Transverse colon (tissue), 4 donors: ENCODE results near the gene METAP2.

Source experiments
- POLR2A ChIP-seq: fragments of 450-650 bp; IDR thresholded peaks from one replicate; pipeline ENCODE4 v1.6.1; 2016; ENCODE audit warnings: antibody characterized with exemption, mild to moderate bottlenecking, moderate library complexity
- POLR2AphosphoS5 ChIP-seq, 3 donors: sonication (generic); formaldehyde crosslinking; IDR thresholded peaks; one replicate each; pipeline ENCODE4 v1.6.1; 2016; ENCODE audit warnings: antibody characterized with exemption in 3 of 3
- TF ChIP-seq, protein P1 (sequence below), 5 experiments: fragments of 200-600 bp in 3 of 5; fragments of 450-650 bp in 2 of 5; sonication (generic) in 3 of 5; IDR thresholded peaks; 1 replicate in 2 of 5; 2 replicates in 3 of 5; pipeline ENCODE4 v1.5.1; 2016 to 2017; ENCODE audit warnings: antibody characterized with exemption in 5 of 5, inconsistent platforms in 3 of 5, mild to moderate bottlenecking in 2 of 5, moderate library complexity in 1 of 5

GRCh38 chr12:95546491-95546813 is 72.5 kb downstream of the METAP2 start:
- TF ChIP-seq, protein P1, sequence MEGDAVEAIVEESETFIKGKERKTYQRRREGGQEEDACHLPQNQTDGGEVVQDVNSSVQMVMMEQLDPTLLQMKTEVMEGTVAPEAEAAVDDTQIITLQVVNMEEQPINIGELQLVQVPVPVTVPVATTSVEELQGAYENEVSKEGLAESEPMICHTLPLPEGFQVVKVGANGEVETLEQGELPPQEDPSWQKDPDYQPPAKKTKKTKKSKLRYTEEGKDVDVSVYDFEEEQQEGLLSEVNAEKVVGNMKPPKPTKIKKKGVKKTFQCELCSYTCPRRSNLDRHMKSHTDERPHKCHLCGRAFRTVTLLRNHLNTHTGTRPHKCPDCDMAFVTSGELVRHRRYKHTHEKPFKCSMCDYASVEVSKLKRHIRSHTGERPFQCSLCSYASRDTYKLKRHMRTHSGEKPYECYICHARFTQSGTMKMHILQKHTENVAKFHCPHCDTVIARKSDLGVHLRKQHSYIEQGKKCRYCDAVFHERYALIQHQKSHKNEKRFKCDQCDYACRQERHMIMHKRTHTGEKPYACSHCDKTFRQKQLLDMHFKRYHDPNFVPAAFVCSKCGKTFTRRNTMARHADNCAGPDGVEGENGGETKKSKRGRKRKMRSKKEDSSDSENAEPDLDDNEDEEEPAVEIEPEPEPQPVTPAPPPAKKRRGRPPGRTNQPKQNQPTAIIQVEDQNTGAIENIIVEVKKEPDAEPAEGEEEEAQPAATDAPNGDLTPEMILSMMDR (IDR thresholded peaks at IDR 0.05): no peak
- TF ChIP-seq POLR2A: no peak
- no peak for TF ChIP-seq POLR2AphosphoS5 (IDR thresholded peaks at IDR 0.05)
